Natural killer cell (primary cell): ENCODE data around the gene ATG4A. TPM values are rescaled to one million over a fixed set of nuclear protein-coding genes. Genes with fewer than 3 reads are reported as not detected.

ENCODE experiments used
- ATAC-seq, 3 donors: fragments of 150-1000 bp in 2 of 3; fragments of 200-7000 bp in 1 of 3; cut with Tn5 transposase; 1 replicate in 1 of 3; 2 replicates in 2 of 3; pipeline ENCODE4 v1.10.0; 2021; ENCODE audit warnings: mild to moderate bottlenecking in 2 of 3, moderate library complexity in 2 of 3
- DNase-seq, 2 donors: peaks; one replicate each; pipeline versions ENCODE4 v3.0.0 to v3.0.0-alpha.2; 2013 to 2021; ENCODE audit warnings: mixed read lengths in 1 of 2
- H3K27ac ChIP-seq: one replicate; pipeline ENCODE4 v1.5.1; 2013; ENCODE audit warnings: mild to moderate bottlenecking, low read length
- H3K27me3 ChIP-seq: one replicate; pipeline ENCODE4 v1.6.1; 2013; ENCODE audit warnings: low read length; ENCODE audit not compliant: control insufficient read depth, insufficient read depth
- H3K36me3 ChIP-seq: one replicate; pipeline ENCODE4 v1.6.1; 2013; ENCODE audit warnings: low read length; ENCODE audit not compliant: control insufficient read depth, insufficient read depth
- H3K4me1 ChIP-seq: one replicate; pipeline ENCODE4 v1.6.1; 2013; ENCODE audit warnings: low read length; ENCODE audit not compliant: control insufficient read depth, insufficient read depth
- H3K4me3 ChIP-seq: one replicate; pipeline ENCODE4 v1.5.1; 2013; ENCODE audit warnings: low read length
- H3K9me3 ChIP-seq: one replicate; pipeline ENCODE4 v1.6.1; 2013; ENCODE audit warnings: low read length; ENCODE audit not compliant: control insufficient read depth, insufficient read depth
- H3K27ac Mint-ChIP-seq, 2 donors: one replicate each; pipeline ENCODE4 v1.8.0; 2022; ENCODE audit warnings: mild to moderate bottlenecking in 2 of 2, mixed read lengths in 2 of 2, moderate library complexity in 1 of 2
- H3K27me3 Mint-ChIP-seq, 2 donors: one replicate each; pipeline ENCODE4 v1.8.0; 2022; ENCODE audit warnings: low read depth in 2 of 2, mixed read lengths in 2 of 2
- H3K36me3 Mint-ChIP-seq: one replicate; pipeline ENCODE4 v1.8.0; 2022; ENCODE audit warnings: mixed read lengths
- H3K4me1 Mint-ChIP-seq, 2 donors: one replicate each; pipeline ENCODE4 v1.8.0; 2022; ENCODE audit warnings: mixed read lengths in 2 of 2
- H3K4me3 Mint-ChIP-seq: one replicate; pipeline ENCODE4 v1.8.0; 2022; ENCODE audit warnings: mild to moderate bottlenecking, moderate library complexity, mixed read lengths
- H3K9me3 Mint-ChIP-seq, 2 donors: one replicate each; pipeline ENCODE4 v1.8.0; 2022; ENCODE audit warnings: mixed read lengths in 2 of 2
- CTCF ChIP-seq: fragments of 200-600 bp; IDR thresholded peaks from one replicate; pipeline ENCODE4 v1.8.0; 2022; ENCODE audit warnings: antibody characterized with exemption
- WGBS: methylation state at CpG from one replicate; pipeline ENCODE4 v1.1.7; 2013; ENCODE audit warnings: missing lambda C conversion rate; ENCODE audit not compliant: insufficient coverage; 5-methylcytosine and 5-hydroxymethylcytosine counted together
- intact Hi-C: fragments of 100-400 bp; cut with micrococcal nuclease; formaldehyde crosslinking; loops from one replicate; pipeline ENCODE4 v1.14.2; 2022
- total RNA-seq, 4 donors: library from RNA; stranded (reverse); fragments of 120-200 nt in 1 of 4; gene quantifications; one replicate each; pipeline versions ENCODE4 v1.2.3 to v1.2.4, GENCODE V29; 2013 to 2022

ATG4A gene
- total RNA-seq, 3 donors from 2014 or later (not counting 1 experiment from before 2014, with no cell fraction given), result 10.7 to 13.5 (median 11.6) TPM

GRCh38 chrX:108203540-108203939 is 112.0 kb downstream of the ATG4A start:
- no peaks in the 10 kb centered on the region for H3K9me3 Mint-ChIP-seq
- peaks cover 12 to 30% of the 10 kb centered on the region in 2 donors for H3K27me3 Mint-ChIP-seq
- H3K4me1 ChIP-seq, result no peaks in the 10 kb centered on the region
- H3K27ac ChIP-seq, result no peak overlapping the region
- DNase-seq, result no peak
- H3K4me3 ChIP-seq, result no peak overlapping the region
- ATAC-seq, result no peak
- no peak overlapping the region for H3K27ac Mint-ChIP-seq
- no peaks in the 10 kb centered on the region for H3K27me3 ChIP-seq
- H3K36me3 Mint-ChIP-seq, result no peaks in the 10 kb centered on the region
- no peaks in the 10 kb centered on the region for H3K4me1 Mint-ChIP-seq
- 60% methylated on average over 1 of the region's 3 CpGs for WGBS
- H3K9me3 ChIP-seq, result no peaks in the 10 kb centered on the region
- H3K36me3 ChIP-seq, result no peaks in the 10 kb centered on the region
- TF ChIP-seq CTCF, result no peak
- no peak overlapping the region for H3K4me3 Mint-ChIP-seq
- intact Hi-C loops, result no loop called here

Other genes with a start within 250 kb of the ATG4A start
- gene TEX13B, start 109.4 kb upstream of the ATG4A start, total RNA-seq, result not detected
- gene VSIG1, start 46.7 kb upstream of the ATG4A start, total RNA-seq, result 1 to 10 TPM in 1 of 3 donors, under 1 TPM in 1, not detected in 1; 0.54 to 1.1 TPM
- gene PSMD10, start 236 bp upstream of the ATG4A start, total RNA-seq, result 10 to 100 TPM; 15.9 to 21.4 (median 16.1) TPM